ENCODE results near the gene KCNK3.

DNA sequence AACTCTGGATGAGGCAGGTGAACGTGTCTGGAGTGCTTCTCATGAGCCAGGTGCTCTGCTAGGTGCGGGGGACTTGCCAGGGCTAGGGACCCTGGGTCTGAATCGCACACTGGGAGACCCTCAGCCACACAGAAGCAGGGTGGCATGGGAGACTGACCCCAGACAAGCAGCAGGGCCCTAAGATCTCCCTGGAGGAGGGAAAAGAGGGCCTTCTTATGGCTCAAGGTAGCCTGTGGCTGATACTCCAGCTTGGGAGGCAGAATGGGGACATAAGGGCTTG, 38.5 kb upstream of the KCNK3 start:
- TF ChIP-seq POLR2A (IDR thresholded peaks at IDR 0.05) = no peak
- TF ChIP-seq POLR2AphosphoS5 (IDR thresholded peaks at IDR 0.05) = no peak
